IMR-90 (cell line): ENCODE measurements around the gene RELN. TPM values are rescaled to one million over a fixed set of nuclear protein-coding genes. Genes with fewer than 3 reads are reported as not detected.

Source experiments
- ATAC-seq: fragments of 200-7000 bp; cut with Tn5 transposase; 2 replicates; pipeline ENCODE4 v1.9.1; 2020; ENCODE audit warnings: low read depth, mild to moderate bottlenecking, moderate library complexity
- BruUV-seq: library from RNA; stranded (reverse); fragments of 400-500 nt; replicated peaks from 2 replicates; lab custom pipeline; 2021; lab: Mats Ljungman, UMichigan
- CTCF ChIA-PET: fragments of 300-600 bp; formaldehyde crosslinking; extraction: SDS; loops from one replicate; lab custom pipeline; 2021; ENCODE audit warnings: antibody characterized with exemption; lab: Yijun Ruan, JAX
- POLR2A ChIA-PET: fragments of 300-600 bp; sonication (Branson Sonifier 250); formaldehyde crosslinking; loops from one replicate; lab custom pipeline; 2022; ENCODE audit warnings: antibody characterized with exemption; ENCODE audit not compliant: unreplicated experiment; lab: Charles Lee
- DNase-seq: peaks from one replicate; pipeline ENCODE4 v3.0.0; 2013
- H2AFZ ChIP-seq: replicated peaks from 2 replicates; pipeline ENCODE3; 2013; ENCODE audit warnings: low read length, mild to moderate bottlenecking; ENCODE audit not compliant: poor library complexity
- H2AK5ac ChIP-seq: 2 replicates; pipeline ENCODE4 v1.6.1; 2013; ENCODE audit warnings: low read depth, low read length, inconsistent platforms
- H2AK9ac ChIP-seq: replicated peaks from 2 replicates; pipeline ENCODE3; 2013; ENCODE audit warnings: mild to moderate bottlenecking, low read depth, low read length, moderate library complexity; ENCODE audit not compliant: poor library complexity
- H2BK120ac ChIP-seq: 2 replicates; pipeline ENCODE4 v1.6.1; 2013; ENCODE audit warnings: low read depth, low read length, inconsistent platforms
- H2BK15ac ChIP-seq: 3 replicates; pipeline ENCODE4 v1.6.1; 2013; ENCODE audit warnings: low read depth, low read length, inconsistent platforms
- H2BK20ac ChIP-seq: 2 replicates; pipeline ENCODE4 v1.6.1; 2013; ENCODE audit warnings: low read depth, mild to moderate bottlenecking, inconsistent platforms, low read length, moderate library complexity
- H2BK5ac ChIP-seq: 2 replicates; pipeline ENCODE4 v1.6.1; 2013; ENCODE audit warnings: mild to moderate bottlenecking, low read depth, low read length, inconsistent platforms; ENCODE audit not compliant: poor library complexity, severe bottlenecking
- H3K14ac ChIP-seq: replicated peaks from 2 replicates; pipeline ENCODE4 v1.6.1; 2013; ENCODE audit warnings: low read depth, low read length, inconsistent platforms
- H3K18ac ChIP-seq: 2 replicates; pipeline ENCODE4 v1.6.1; 2013; ENCODE audit warnings: low read depth, low read length, control low read depth
- H3K23ac ChIP-seq: 2 replicates; pipeline ENCODE4 v1.6.1; 2013; ENCODE audit warnings: low read depth, low read length, inconsistent platforms
- H3K27ac ChIP-seq: 2 replicates; pipeline ENCODE4 v1.5.1; 2013; ENCODE audit warnings: mild to moderate bottlenecking, control low read depth, low read length; ENCODE audit not compliant: insufficient read depth
- H3K27me3 ChIP-seq: 2 replicates; pipeline ENCODE4 v1.6.1; 2013; ENCODE audit warnings: low read length; ENCODE audit not compliant: control insufficient read depth, insufficient read depth
- H3K36me3 ChIP-seq: 2 replicates; pipeline ENCODE4 v1.6.1; 2013; ENCODE audit warnings: low read length, mixed read lengths; ENCODE audit not compliant: control insufficient read depth, insufficient read depth
- H3K4ac ChIP-seq: 2 replicates; pipeline ENCODE4 v1.6.1; 2013; ENCODE audit warnings: low read depth, low read length, inconsistent platforms
- H3K4me1 ChIP-seq: 2 replicates; pipeline ENCODE4 v1.6.1; 2013; ENCODE audit warnings: low read length, mixed read lengths; ENCODE audit not compliant: control insufficient read depth, insufficient read depth
- H3K4me2 ChIP-seq: 2 replicates; pipeline ENCODE4 v1.6.1; 2013; ENCODE audit warnings: low read depth, mild to moderate bottlenecking, control low read depth, low read length, moderate library complexity
- H3K4me3 ChIP-seq: 2 replicates; pipeline ENCODE4 v1.5.1; 2013; ENCODE audit warnings: low read depth, mild to moderate bottlenecking, control low read depth, low read length, moderate library complexity; ENCODE audit not compliant: insufficient read depth
- H3K56ac ChIP-seq: 2 replicates; pipeline ENCODE4 v1.6.1; 2013; ENCODE audit warnings: low read length, inconsistent platforms; ENCODE audit not compliant: insufficient read depth; ENCODE audit errors: extremely low read depth
- H3K79me1 ChIP-seq, 2 experiments: 2 replicates each; pipeline ENCODE4 v1.6.1; 2013; ENCODE audit warnings: low read length in 2 of 2, inconsistent platforms in 1 of 2, low read depth in 1 of 2
- H3K9ac ChIP-seq: 2 replicates; pipeline ENCODE4 v1.6.1; 2013; ENCODE audit warnings: low read depth, low read length, control low read depth
- H3K9me1 ChIP-seq: 2 replicates; pipeline ENCODE4 v1.6.1; 2013; ENCODE audit warnings: low read length, inconsistent platforms; ENCODE audit not compliant: insufficient read depth
- H3K9me3 ChIP-seq: 2 replicates; pipeline ENCODE4 v1.6.1; 2013; ENCODE audit warnings: low read length; ENCODE audit not compliant: control insufficient read depth, insufficient read depth
- H4K20me1 ChIP-seq: 2 replicates; pipeline ENCODE4 v1.6.1; 2013; ENCODE audit warnings: low read length, inconsistent platforms; ENCODE audit not compliant: insufficient read depth
- H4K5ac ChIP-seq: 2 replicates; pipeline ENCODE4 v1.6.1; 2013; ENCODE audit warnings: mild to moderate bottlenecking, low read depth, low read length, control low read depth
- H4K8ac ChIP-seq, 2 experiments: 2 replicates each; pipeline ENCODE4 v1.6.1; 2013; ENCODE audit warnings: low read depth in 2 of 2, low read length in 2 of 2, control low read depth in 1 of 2, inconsistent platforms in 1 of 2
- H4K91ac ChIP-seq: 2 replicates; pipeline ENCODE4 v1.6.1; 2013; ENCODE audit warnings: low read depth, low read length, inconsistent platforms; ENCODE audit not compliant: insufficient read depth
- POLR2A ChIP-seq: IDR thresholded peaks from 2 replicates; pipeline ENCODE4 v1.6.1; 2012; ENCODE audit warnings: mild to moderate bottlenecking, low read depth, low read length
- RAD21 ChIP-seq: IDR thresholded peaks from 2 replicates; pipeline ENCODE4 v1.6.1; 2012; ENCODE audit warnings: low read length, improper control_type of control experiment
- USF2 ChIP-seq: fragments of 150-350 bp; IDR thresholded peaks from 2 replicates; pipeline ENCODE4 v1.6.1; 2017; ENCODE audit warnings: mild to moderate bottlenecking, antibody characterized with exemption, low read length, low read depth
- WGBS, 2 experiments: methylation state at CpG; one replicate each; pipeline versions ENCODE4 v1.1.5 to v1.1.7; 2013; ENCODE audit warnings: missing lambda C conversion rate in 2 of 2; ENCODE audit not compliant: insufficient read length in 1 of 2; ENCODE audit errors: extremely low coverage in 2 of 2; 5-methylcytosine and 5-hydroxymethylcytosine counted together
- dilution Hi-C: fragments of 300-500 bp; cut with HindIII; formaldehyde crosslinking; loops from one replicate; pipeline ENCODE4 v1.14.3; 2018; ENCODE audit warnings: low sequenced_read_pairs; ENCODE audit not compliant: unreplicated experiment
- in situ Hi-C: fragments of 300-500 bp; cut with MboI; formaldehyde crosslinking; loops from 3 replicates; pipeline ENCODE4 v1.14.3; 2019; ENCODE audit warnings: low sequenced_read_pairs, inconsistent platforms, mixed read lengths
- intact Hi-C: fragments of 100-400 bp; cut with micrococcal nuclease; formaldehyde crosslinking; loops from 2 replicates; pipeline ENCODE4 v1.10.0; 2022
- polyA plus RNA-seq, 3 experiments: library from polyadenylated mRNA; depleted of rRNA; stranded (reverse); fragments of >200 nt; gene quantifications; 2 replicates each; pipeline ENCODE4 v1.2.3, GENCODE V29; 2012; ENCODE audit warnings: low replicate concordance in 1 of 3
- total RNA-seq: library from RNA; depleted of rRNA; stranded (reverse); fragments of >200 nt; gene quantifications from 2 replicates; pipeline ENCODE4 v1.2.3, GENCODE V29; 2012
- TF ChIP-seq, protein P1 (sequence below): conservative IDR thresholded peaks from 2 replicates; pipeline ENCODE4 v1.5.1; 2012; ENCODE audit warnings: mild to moderate bottlenecking, low read depth, low read length, improper control_type of control experiment

Gene RELN
- total and polyA plus RNA-seq, 2 of the 4 experiments (the other 2 are of a cell fraction): 14.7 to 23.7 TPM

DNA sequence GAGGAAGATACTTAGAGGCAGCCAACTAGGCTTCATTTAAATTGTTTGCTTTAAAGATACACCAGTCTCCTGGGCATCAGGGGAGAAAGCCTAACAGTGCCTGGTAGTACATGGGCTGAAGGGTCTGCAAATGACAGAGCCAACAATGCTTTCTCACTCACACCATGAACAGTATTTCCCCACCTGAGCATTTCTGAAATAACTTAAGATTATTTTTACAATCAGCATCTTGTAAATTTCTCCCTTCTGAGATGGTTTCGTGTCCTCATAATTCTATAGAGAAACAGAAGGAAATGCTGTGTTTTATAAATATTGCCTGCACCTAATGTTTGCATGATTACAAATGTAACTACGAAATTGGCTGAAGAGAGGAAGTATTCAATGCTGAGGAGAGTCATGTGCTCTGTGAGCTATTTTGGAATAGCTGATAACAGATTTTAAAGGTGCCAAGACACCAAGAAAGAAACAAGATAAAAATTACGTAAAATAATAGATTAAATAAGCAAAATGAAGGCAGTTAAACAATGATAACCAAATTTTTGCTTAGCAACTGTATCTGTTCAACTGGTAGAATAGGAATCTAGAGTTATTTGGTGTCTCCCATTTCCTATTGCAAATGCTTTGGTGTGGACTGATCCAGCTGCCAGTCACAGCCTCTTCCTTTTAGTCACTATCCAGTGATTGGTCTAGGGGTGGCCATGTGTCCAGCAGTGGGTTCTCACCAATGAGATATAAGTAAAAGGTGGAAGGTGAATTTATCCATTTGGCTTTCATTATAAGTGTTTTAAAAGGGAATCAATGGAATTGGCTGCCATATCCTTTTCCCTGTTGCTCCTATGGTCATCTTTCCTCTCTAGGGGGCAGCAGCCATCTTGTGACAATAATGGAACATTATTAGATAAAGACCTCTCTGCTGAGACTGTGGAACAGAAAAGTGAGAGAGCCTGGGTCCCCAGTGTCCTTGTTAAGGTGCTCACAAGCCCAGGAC is 375.5 kb downstream of the RELN start:
- dilution Hi-C loops: no loop called here
- Histone ChIP-seq H2AK5ac (no peak overlapping the region), H3K4me2 (no peak overlapping the region), H4K8ac (peak overlapping the region in 1 of 2 experiments; percentile 77; a peak in 1 of 4 replicates), H3K23ac (no peak overlapping the region), H3K9ac (no peak overlapping the region), H2AK9ac (no peak overlapping the region), H2BK15ac (no peak overlapping the region; the same call in 2 of the 3 replicates), H3K14ac (no peak overlapping the region; the same call in 1 of the 2 replicates), H2BK5ac (no peak overlapping the region), H2BK120ac (peak overlapping the region; percentile 65; the same call in 1 of the 2 replicates), H4K91ac (no peak overlapping the region), H3K27me3 (no peaks in the 10 kb centered on the region), H3K9me3 (no peaks in the 10 kb centered on the region), H3K27ac (no peak overlapping the region), H3K4me1 (peaks cover 1% of the 10 kb centered on the region; the same call in 1 of the 2 replicates), H3K18ac (no peak overlapping the region), H2BK20ac (peak overlapping the region; percentile 78), H4K20me1 (no peaks in the 10 kb centered on the region), H3K56ac (no peak overlapping the region), H3K79me1 (no peaks in the 10 kb centered on the region), H3K9me1 (no peaks in the 10 kb centered on the region), H3K4me3 (no peak overlapping the region), H2AFZ (no peak overlapping the region), H3K36me3 (no peaks in the 10 kb centered on the region), H3K4ac (no peak overlapping the region; the same call in none of the 2 replicates), H4K5ac (no peak overlapping the region)
- DNase-seq (no peak), ATAC-seq (peak; percentile 27; the same call in 1 of the 2 replicates)
- TF ChIP-seq USF2: 0 out of 2 replicates have a peak, but pooled peaks have one; percentile 29
- TF ChIP-seq RAD21: peak; percentile 24; the same call in 1 of the 2 replicates
- TF ChIP-seq, protein P1, sequence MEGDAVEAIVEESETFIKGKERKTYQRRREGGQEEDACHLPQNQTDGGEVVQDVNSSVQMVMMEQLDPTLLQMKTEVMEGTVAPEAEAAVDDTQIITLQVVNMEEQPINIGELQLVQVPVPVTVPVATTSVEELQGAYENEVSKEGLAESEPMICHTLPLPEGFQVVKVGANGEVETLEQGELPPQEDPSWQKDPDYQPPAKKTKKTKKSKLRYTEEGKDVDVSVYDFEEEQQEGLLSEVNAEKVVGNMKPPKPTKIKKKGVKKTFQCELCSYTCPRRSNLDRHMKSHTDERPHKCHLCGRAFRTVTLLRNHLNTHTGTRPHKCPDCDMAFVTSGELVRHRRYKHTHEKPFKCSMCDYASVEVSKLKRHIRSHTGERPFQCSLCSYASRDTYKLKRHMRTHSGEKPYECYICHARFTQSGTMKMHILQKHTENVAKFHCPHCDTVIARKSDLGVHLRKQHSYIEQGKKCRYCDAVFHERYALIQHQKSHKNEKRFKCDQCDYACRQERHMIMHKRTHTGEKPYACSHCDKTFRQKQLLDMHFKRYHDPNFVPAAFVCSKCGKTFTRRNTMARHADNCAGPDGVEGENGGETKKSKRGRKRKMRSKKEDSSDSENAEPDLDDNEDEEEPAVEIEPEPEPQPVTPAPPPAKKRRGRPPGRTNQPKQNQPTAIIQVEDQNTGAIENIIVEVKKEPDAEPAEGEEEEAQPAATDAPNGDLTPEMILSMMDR: 0 out of 2 replicates have a peak, but pooled peaks have one; percentile 28
- no peak for TF ChIP-seq POLR2A
- WGBS, 2 experiments: no CpG with 5 or more reads among the region's 3 CpGs
- no TSS peak for BruUV-seq
- in situ Hi-C loops: no loop called here
- ChIA-PET POLR2A (no interaction called here), CTCF (no interaction called here)
- intact Hi-C loops: no loop called here
